ENCODE data around the gene ASPG. TPM values are rescaled to one million over a fixed set of nuclear protein-coding genes. Genes with fewer than 3 reads are reported as not detected.

Gene ASPG
- total and polyA plus RNA-seq, 2 donors (not counting 3 experiments of a cell fraction or from before 2014, with no cell fraction given) = not detected

DNA sequence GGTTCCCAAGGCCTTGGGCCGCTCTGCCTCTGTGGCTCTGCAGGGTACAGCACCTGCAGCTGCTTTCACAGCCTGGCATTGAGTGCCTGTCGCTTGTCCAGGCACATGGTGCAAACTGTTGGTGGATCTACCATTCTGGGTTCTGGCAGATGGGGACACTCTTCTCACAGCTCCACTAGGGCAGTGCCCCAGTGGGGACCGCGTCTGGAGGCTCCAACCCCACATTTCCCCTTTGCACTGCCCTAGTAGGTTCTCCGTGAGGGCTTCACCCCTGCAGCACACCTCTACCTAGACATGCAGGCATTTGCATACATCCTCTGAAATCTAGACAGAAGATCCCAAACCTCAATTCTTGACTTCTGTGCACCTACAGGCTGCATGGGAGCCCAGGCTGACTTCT, 19.2 kb upstream of the ASPG start:
- ChIA-PET CTCF (no interaction called here), POLR2A (no interaction called here)
- no peak overlapping the region for H2AFZ ChIP-seq (ENCODE audit: low read depth, low read length)
- H3K36me3 ChIP-seq (ENCODE audit: control insufficient read depth in 2 of 2, extremely low read depth in 1 of 2, insufficient read depth in 2 of 2, low read length in 2 of 2) = no peaks in the 10 kb centered on the region
- no peak overlapping the region for H3K4me2 ChIP-seq (ENCODE audit: insufficient read depth, low read length)
- intact Hi-C loops (cut with micrococcal nuclease) = no loop called here
- DNase-seq (ENCODE audit: low read depth, low spot score) (no peak), FAIRE-seq (no peak)
- no peaks in the 10 kb centered on the region for H3K9me3 ChIP-seq (replicated peaks; ENCODE audit: control insufficient read depth, insufficient read depth, low read length)
- peaks cover 0 to under 1% of the 10 kb centered on the region in 2 experiments for H3K27me3 ChIP-seq (ENCODE audit: control insufficient read depth in 2 of 2, insufficient read depth in 2 of 2, low read length in 2 of 2)
- H3K4me3 ChIP-seq (replicated peaks in 1 of 3; ENCODE audit: insufficient read depth in 1 of 3, low read depth in 1 of 3, low read length in 3 of 3) = no peak overlapping the region
- H3K9me1 ChIP-seq (replicated peaks; ENCODE audit: control insufficient read depth, extremely low read depth, insufficient read depth, low read length) = no peaks in the 10 kb centered on the region
- no peaks in the 10 kb centered on the region for H3K4me1 ChIP-seq (ENCODE audit: control insufficient read depth, extremely low read depth, insufficient read depth, low read length)
- BruUV-seq (replicated peaks) = no TSS peak
- H3K27ac ChIP-seq (ENCODE audit: insufficient read depth, low read depth, low read length) = no peak overlapping the region
- dilution Hi-C loops (cut with MboI; ENCODE audit: extremely low pct_ligation_motif_present, low sequenced_read_pairs) = no loop called here
- TF ChIP-seq MYC (IDR thresholded peaks at IDR 0.05; ENCODE audit: low read depth, low read length) = no peak
- TF ChIP-seq POLR2A (IDR thresholded peaks at IDR 0.05; ENCODE audit: low read depth, low read length) = no peak
- TF ChIP-seq FOS (IDR thresholded peaks at IDR 0.05; ENCODE audit: borderline replicate concordance, insufficient read depth, low read length) = no peak
- TF ChIP-seq, protein P1, sequence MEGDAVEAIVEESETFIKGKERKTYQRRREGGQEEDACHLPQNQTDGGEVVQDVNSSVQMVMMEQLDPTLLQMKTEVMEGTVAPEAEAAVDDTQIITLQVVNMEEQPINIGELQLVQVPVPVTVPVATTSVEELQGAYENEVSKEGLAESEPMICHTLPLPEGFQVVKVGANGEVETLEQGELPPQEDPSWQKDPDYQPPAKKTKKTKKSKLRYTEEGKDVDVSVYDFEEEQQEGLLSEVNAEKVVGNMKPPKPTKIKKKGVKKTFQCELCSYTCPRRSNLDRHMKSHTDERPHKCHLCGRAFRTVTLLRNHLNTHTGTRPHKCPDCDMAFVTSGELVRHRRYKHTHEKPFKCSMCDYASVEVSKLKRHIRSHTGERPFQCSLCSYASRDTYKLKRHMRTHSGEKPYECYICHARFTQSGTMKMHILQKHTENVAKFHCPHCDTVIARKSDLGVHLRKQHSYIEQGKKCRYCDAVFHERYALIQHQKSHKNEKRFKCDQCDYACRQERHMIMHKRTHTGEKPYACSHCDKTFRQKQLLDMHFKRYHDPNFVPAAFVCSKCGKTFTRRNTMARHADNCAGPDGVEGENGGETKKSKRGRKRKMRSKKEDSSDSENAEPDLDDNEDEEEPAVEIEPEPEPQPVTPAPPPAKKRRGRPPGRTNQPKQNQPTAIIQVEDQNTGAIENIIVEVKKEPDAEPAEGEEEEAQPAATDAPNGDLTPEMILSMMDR (IDR thresholded peaks at IDR 0.05; ENCODE audit: extremely low read depth in 1 of 2, insufficient read depth in 1 of 2, low read depth in 1 of 2, low read length in 2 of 2) = no peak
- no peak for TF ChIP-seq POLR2AphosphoS5 (IDR thresholded peaks at IDR 0.05; ENCODE audit: insufficient read depth, low read depth, low read length)
- TF ChIP-seq, protein P2, sequence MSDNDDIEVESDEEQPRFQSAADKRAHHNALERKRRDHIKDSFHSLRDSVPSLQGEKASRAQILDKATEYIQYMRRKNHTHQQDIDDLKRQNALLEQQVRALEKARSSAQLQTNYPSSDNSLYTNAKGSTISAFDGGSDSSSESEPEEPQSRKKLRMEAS (IDR thresholded peaks at IDR 0.05; ENCODE audit: insufficient read depth, insufficient read length) = no peak
- TF ChIP-seq JUN (IDR thresholded peaks at IDR 0.05; ENCODE audit: borderline replicate concordance, insufficient read depth, insufficient read length, low read depth) = no peak
- no peak for TF ChIP-seq EZH2 (IDR thresholded peaks at IDR 0.05; ENCODE audit: borderline replicate concordance, low read depth, low read length, severe bottlenecking)
- TF ChIP-seq GATA2 (IDR thresholded peaks at IDR 0.05; ENCODE audit: insufficient read depth, insufficient read length, low read depth, low read length) = no peak
- H3K9ac ChIP-seq (replicated peaks; ENCODE audit: extremely low read depth, insufficient read depth, low read length) = no peak overlapping the region
- H4K20me1 ChIP-seq (replicated peaks; ENCODE audit: control insufficient read depth, extremely low read depth, insufficient read depth, low read length) = no peaks in the 10 kb centered on the region
- no peaks in the 10 kb centered on the region for H3K79me2 ChIP-seq (ENCODE audit: control insufficient read depth, insufficient read depth, low read length)

Measured in endothelial cell of umbilical vein (primary cell).